DOHH2 (cell line): ENCODE data around the gene ARL9.

ENCODE experiments used
- EZH2phosphoT487 ChIP-seq: fragments of 200-600 bp; sonication (generic); IDR thresholded peaks from 2 replicates; pipeline ENCODE4 v1.6.1; 2017; ENCODE audit warnings: borderline replicate concordance, mild to moderate bottlenecking, antibody characterized with exemption, low read length, moderate library complexity, mixed read lengths
- TF ChIP-seq, protein P1 (sequence below): fragments of 200-600 bp; sonication (generic); IDR thresholded peaks from one replicate; pipeline ENCODE4 v1.5.1; 2014; ENCODE audit warnings: antibody characterized with exemption, mild to moderate bottlenecking, low read depth, low read length; ENCODE audit not compliant: poor library complexity, severe bottlenecking

DNA sequence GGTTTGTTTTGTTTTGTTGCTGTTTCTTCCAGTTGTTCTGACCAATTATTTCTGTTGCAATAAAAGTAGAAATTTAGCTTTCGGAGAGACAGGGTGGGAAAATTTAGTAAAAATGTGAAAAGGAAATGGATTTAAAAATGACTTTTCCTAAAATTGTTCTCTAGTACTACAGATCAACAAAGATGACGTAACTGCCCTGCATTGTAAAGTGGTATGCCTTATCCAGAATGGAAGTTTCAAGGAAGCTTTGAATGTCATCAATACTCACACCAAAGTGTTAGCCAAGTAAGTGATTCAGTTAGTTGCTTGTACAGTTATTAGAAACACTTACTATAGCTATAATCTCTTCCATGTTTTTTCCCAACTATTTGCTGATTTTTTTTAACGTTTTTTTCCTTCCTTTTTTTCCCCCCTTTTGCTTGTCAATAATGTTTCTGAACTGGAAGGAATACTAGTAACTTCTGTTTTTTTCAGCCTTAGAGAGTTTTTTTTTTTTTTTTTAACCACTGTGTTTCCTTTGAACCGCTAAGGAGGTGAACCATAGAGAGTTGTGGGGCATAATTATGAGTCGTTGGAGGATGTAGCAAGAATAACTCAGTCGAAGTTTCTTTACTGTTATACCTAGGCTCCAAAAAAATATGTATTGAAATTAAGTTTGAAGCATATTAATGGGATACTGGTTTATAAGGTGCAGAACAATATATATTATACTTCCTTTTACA lies 35.9 kb upstream of the ARL9 start:
- TF ChIP-seq, protein P1, sequence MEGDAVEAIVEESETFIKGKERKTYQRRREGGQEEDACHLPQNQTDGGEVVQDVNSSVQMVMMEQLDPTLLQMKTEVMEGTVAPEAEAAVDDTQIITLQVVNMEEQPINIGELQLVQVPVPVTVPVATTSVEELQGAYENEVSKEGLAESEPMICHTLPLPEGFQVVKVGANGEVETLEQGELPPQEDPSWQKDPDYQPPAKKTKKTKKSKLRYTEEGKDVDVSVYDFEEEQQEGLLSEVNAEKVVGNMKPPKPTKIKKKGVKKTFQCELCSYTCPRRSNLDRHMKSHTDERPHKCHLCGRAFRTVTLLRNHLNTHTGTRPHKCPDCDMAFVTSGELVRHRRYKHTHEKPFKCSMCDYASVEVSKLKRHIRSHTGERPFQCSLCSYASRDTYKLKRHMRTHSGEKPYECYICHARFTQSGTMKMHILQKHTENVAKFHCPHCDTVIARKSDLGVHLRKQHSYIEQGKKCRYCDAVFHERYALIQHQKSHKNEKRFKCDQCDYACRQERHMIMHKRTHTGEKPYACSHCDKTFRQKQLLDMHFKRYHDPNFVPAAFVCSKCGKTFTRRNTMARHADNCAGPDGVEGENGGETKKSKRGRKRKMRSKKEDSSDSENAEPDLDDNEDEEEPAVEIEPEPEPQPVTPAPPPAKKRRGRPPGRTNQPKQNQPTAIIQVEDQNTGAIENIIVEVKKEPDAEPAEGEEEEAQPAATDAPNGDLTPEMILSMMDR: no peak
- no peak for TF ChIP-seq EZH2phosphoT487
